Fibroblast of pulmonary artery (primary cell): Measurements from ENCODE around the gene GRM7.
A peak's percentile ranks its signal among the peaks of the same experiment; 100 is the strongest.

Experiments
- DNase-seq: peaks from one replicate; pipeline ENCODE4 v3.0.0-alpha.2; 2010; ENCODE audit warnings: low read depth
- H3K4me3 ChIP-seq: replicated peaks from 2 replicates; pipeline ENCODE4 v1.5.1; 2011; ENCODE audit warnings: low read depth, mild to moderate bottlenecking, control low read depth, low read length, moderate library complexity
- CTCF ChIP-seq: IDR thresholded peaks from 2 replicates; pipeline ENCODE4 v1.5.1; 2011; ENCODE audit warnings: mild to moderate bottlenecking, control low read depth, low read length, inconsistent platforms; ENCODE audit errors: missing control alignments

Gene GRM7

GRCh38 chr3:7683426-7683825 is 822.5 kb downstream of the GRM7 start:
- no peak overlapping the region for H3K4me3 ChIP-seq
- DNase-seq = peak; percentile 44
- no peak for TF ChIP-seq CTCF

- no peak overlapping the region for H3K4me3 ChIP-seq
- DNase-seq = no peak
- TF ChIP-seq CTCF = no peak
Measured at GRCh38 chr3:7684182-7684715, 823.3 kb downstream of the GRM7 start.

GRCh38 chr3:7687428-7688147 is 826.7 kb downstream of the GRM7 start:
- no peak for DNase-seq
- TF ChIP-seq CTCF = no peak
- H3K4me3 ChIP-seq = no peak overlapping the region

- TF ChIP-seq CTCF = no peak
- no peak for DNase-seq
- H3K4me3 ChIP-seq = no peak overlapping the region
Measured at GRCh38 chr3:7692866-7693265, 832.0 kb downstream of the GRM7 start.

- no peak overlapping the region for H3K4me3 ChIP-seq
- TF ChIP-seq CTCF = no peak
- DNase-seq = no peak
Measured at GRCh38 chr3:7693976-7694375, 833.1 kb downstream of the GRM7 start.

- TF ChIP-seq CTCF = no peak
- H3K4me3 ChIP-seq = no peak overlapping the region
- DNase-seq = peak; percentile 18
Measured at GRCh38 chr3:7695049-7695448, 834.1 kb downstream of the GRM7 start.

- TF ChIP-seq CTCF = no peak
- no peak overlapping the region for H3K4me3 ChIP-seq
- no peak for DNase-seq
Measured at GRCh38 chr3:7696320-7696719, 835.4 kb downstream of the GRM7 start.
